NAMALWA (cell line): ENCODE measurements around the gene FAM47E.
"Not testable (repeated sequence)": the region's sequence is repeated elsewhere in the genome, so short reads cannot be mapped to it uniquely, and the experiment has no call there.

Source experiments
- DNase-seq: peaks from one replicate; pipeline ENCODE4 v3.0.0-alpha.2; 2015; ENCODE audit warnings: low spot score

Gene FAM47E

DNA sequence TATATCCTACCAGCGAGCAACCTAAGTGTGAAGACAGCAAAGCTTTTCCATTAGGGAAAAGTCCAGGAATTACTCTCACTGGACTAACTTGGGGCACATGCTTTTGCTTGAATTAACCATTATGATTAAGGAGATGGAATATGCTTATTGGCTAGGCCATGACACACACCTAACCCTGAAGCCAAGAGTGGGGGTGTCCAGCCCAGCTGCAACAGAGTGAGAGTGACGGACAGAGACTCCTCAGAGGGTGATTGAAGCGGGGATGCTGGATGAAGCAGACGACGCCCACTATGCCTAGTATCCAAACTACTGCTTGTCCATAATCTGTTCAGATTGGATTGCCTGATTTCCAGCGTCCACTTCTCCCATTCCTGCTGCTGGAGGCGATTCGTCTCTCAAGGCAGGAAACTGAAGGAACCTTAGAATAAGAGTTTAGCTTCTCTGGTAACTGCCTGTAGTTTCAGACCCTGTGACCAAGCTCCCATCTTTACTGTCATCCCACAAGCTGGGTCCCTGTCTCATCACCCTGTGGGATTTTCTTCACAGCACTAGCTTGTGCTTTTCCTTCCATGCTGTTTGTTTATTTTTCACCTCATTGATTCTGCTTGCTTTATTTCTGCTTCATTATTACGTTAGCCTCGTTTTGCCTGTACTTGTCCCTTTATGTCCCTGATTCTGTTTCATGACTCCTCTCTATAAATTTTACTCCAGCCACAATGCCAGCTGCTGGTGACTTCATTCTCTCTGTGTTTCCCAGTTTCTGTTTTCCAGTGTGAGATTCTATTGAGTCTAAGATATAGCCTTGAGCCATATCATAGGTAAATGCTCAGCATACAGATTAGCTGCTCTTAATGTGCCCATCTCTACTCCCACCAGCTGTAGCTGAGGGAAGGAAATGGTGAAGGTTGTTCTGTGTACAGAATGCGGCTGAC, 19.0 kb downstream of the FAM47E start:
- DNase-seq, result no peak

DNA sequence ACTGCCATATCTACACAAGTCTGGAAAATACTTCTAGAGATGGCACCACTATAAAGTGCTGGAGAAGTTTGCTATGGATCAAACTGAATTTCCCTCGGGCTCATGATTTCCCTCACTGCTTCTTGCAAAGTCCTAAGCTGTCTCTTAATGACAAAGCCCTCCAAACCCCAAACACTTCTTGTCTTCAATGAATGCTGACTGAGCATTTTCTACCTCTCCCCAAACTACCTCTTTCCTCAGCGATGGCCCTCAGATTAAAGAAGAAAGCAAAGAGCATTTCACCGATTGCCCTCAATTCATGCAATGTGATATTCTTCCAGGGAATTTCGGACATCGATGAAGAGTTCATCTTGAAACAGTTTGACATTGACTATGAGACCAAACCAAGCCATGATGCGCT, 19.7 kb downstream of the FAM47E start:
- no peak for DNase-seq

- DNase-seq, result no peak
Observed at GRCh38 chr4:76272073-76272472, 20.6 kb downstream of the FAM47E start.

GRCh38 chr4:76272582-76272981, 21.1 kb downstream of the FAM47E start:
- no peak for DNase-seq

DNA sequence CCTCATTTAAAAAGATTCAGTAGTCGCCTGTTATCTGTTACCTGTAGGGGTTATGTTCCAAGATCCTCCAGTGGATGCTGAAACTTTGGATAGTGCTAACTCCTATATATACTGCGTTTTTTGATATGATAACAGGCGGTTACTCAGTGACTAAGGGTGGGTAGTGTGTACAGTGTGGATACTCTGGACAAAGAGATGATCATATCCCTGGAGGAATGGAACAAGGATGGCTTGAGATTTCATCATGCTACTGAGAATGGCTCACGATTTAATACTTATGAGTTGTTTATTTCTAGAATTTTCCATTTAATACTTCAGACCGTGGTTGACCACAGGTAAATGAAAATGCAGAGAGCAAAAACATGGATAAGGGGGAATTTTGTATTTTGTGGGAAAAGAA, 21.5 kb downstream of the FAM47E start:
- DNase-seq, result no peak

GRCh38 chr4:76275486-76276124, 24.1 kb downstream of the FAM47E start:
- no peak for DNase-seq

GRCh38 chr4:76276813-76277212, 25.3 kb downstream of the FAM47E start:
- no peak for DNase-seq

DNA sequence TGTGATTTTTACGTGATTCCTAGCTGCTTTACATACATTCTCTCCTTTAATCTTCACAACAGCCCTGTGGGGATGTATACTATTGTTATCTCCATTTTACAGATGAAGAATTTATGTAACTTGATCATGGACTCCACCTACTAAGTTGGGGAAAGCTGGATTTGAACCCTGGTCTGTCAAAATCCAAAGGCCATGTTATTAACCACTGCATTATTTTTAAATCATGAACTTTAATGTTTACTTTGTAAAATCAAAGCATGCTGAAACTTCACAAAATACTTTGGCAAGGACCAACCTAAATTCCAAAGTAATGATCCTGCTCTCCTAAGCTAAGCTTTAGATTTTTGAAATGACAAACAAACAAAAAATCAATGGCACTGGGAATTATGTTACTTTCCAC, 26.1 kb downstream of the FAM47E start:
- DNase-seq, result no peak

DNA sequence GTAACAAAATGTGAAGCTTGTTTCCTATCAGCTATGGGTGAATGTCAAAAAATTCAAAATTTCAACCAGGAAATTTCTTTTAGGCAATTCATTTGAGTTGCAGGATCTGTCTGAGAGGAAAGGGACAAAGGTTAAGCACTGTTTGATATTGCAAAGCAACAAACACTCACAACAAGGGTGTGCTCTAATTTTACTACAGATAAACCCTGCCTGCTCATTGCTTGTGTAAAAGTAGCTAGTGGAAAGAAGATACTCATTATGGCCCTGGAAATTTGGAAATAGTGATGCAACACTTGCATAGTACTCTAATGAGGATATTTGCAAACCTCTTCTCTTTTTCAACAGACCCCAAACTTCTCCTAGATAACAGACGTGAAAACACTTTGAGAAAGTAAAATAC, 27.1 kb downstream of the FAM47E start:
- no peak for DNase-seq

DNA sequence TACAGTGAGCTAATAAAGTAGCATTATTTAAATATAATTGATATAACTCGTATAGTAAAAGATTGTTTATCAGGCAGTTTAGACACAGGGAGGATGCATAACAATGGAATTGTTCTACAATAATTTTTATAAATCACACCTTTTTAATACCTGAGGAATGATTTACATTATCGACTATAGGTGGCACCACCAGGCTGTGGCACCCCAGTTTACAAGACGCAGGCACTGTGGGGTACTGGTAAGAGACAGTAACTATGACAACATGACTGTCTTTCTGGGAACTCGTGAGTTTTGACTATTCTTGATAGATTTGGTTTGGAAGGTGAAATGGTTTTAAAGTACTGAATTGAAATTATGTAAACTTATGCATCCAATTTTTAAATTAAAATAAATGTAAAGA, 27.9 kb downstream of the FAM47E start:
- DNase-seq, result no peak

DNA sequence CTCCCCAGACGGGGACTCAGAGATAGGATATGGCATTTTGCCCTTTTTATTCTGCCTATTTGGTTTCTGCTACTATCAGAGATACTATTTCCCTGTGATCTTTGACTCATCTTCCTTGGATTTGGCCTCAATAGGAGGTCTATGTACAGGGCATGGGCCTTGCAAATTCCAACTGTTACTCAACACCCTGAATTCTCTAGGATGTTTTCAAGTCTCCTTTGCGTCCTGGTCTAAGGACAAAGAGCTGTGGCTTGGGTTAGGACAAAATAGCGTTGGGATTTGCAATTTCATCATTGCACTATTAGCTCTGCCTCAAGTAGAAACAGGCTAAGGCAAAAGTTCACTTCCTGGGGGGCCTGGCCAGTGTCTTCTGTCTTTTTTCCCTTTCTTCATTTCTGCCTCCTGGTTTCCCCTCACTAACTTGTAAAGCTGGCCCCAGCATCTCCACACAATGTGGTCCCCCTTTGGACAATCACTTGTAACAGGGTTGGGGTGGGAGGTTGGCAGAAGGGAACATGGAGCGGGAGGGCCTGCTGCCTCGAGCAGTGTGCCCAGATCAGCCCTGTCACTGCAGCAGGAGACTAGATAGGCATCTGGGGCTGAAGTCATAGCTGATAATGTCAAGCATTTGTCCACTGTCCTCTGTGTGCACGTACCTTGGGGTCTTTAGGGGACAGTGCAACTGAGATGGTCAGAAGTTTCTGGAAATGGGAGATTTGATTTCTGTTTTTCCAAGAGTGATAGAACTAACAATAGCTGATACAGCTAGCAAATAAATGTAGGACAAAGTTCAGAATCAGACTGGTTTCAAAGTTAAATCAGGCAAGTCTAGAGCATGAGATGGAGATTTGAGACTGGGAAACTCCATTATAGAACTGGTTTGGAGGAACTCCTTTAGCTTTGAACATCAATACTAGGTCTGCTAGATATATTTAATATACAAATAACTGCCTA, 29.2 kb downstream of the FAM47E start:
- DNase-seq, result no peak

GRCh38 chr4:76281594-76281993, 30.1 kb downstream of the FAM47E start:
- DNase-seq, result not testable (repeated sequence)

DNA sequence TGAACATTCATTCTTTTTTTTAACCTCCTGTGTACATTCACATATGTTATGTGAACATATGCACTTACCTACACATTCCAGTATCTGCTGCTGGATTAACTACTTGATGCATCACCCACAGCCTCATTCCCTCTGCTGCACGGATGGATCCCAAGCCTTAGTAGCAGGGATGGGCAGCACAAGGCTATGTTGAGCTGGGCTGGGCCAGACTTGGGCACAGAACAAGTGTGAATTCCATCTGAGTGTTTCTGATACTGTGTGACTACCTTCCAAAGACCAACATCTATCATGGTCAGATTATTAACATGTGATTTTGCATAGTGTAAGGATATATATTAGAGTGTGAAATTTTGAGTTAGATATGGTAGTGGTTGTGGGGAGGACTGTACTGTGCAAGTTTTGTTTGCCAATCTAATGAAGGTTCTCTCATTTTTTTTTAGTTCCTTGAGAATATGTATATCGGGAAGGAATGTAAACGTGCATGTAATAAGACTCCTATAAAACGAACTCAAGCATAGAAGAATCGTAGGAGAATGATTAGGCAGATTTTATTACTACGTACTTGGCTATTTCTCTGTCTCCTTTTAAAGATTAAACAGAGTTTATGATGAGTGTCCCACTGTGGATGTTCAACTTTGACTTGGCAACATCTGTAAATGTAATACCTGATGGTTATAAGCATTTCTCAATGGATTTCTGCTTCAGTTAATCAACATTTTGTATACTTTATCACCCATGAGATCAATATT, 31.6 kb downstream of the FAM47E start:
- DNase-seq, result no peak

- no peak for DNase-seq
Observed at GRCh38 chr4:76283900-76284299, 32.4 kb downstream of the FAM47E start.

- DNase-seq, result not testable (repeated sequence)
Observed at GRCh38 chr4:76287811-76288210, 36.3 kb downstream of the FAM47E start.

GRCh38 chr4:76292730-76293129, 41.2 kb downstream of the FAM47E start:
- DNase-seq, result no peak

DNA sequence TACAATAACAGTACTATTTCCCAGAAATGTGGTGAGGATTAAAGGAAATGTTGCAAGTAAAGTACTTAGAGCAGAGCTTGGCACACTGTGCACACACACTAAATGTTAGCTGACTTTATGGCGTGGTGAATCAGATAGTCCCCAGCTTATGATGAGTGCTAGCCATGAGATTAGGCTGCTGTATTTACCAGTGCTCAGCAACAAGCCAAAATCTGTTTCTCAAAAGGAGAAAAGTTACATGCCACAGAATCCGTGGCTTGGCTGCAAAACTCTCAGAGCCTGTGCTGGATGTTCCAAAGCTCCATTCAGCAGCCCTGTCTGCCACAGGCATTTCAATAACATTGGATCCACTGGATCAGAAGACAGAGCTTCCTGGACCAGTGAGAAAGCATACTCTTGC, 42.3 kb downstream of the FAM47E start:
- DNase-seq, result no peak

DNA sequence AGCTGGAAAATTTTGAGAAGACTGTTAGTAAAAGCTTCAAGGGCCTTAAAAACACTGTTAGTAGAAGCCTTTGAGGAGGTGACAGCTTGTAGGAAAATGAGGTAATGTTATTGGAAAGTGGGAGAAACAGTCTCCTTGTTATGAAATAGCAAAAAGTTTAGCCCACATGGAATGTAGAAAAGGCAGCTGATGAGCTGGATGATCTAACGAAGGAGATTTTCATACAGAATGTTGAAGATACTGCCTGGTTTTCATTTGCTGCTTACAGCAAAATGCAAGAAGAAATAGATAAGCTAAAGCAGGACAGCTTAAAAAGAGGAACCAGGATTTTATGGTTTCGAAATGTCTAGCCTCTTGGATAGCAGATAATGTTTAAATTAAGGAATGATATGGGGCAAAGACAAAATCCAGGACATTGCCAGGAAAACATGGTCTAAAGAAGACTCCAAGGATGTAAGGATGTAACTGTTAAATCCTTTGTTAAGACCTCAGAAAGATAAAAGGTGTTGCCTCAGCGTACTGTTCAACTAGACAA, 44.8 kb downstream of the FAM47E start:
- DNase-seq, result no peak

DNA sequence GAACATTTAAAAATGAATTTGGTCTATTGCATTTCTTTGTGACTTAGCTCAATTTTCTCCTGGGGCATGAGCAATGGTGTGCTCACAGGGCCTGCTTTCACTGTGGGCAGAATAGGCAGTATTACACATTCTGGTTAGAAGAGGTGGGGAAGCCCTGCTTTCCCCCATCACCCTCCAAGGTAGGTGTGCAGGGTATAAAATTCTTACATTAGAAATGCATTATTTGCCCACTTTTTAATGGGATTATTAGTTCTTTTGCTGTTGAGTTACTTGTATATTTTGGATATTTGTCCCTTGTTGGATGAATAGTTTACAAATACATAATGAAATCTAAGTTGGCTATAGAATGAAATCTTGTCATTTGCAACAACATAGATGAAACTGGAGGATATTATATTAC, 46.7 kb downstream of the FAM47E start:
- DNase-seq, result no peak

DNA sequence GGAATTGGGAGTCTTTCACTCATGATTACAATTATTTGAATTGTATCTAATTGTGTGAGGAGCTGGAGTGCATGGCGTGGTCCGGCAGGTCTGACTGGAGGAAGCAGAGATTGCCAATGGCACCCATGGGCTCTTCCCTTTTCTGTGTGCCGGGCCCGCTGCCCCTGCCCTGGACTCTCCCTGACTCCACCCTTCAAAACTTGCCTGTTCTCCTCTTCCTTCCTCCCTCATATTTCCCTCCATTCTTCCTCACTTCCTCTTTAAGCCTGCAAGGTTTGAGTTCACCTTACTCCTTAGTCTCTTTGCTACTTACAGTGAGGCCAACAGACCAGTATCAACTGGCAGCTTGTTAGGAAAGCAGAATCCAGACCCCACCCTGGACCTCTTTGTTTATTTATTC, 48.5 kb downstream of the FAM47E start:
- no peak for DNase-seq

GRCh38 chr4:76301068-76301774, 49.7 kb downstream of the FAM47E start:
- DNase-seq, result no peak
